ENCODE data around the gene APMAP. TPM values are rescaled to one million over a fixed set of nuclear protein-coding genes. Genes with fewer than 3 reads are reported as not detected.

APMAP gene
- total RNA-seq (2014; rRNA removed; shearing (Covaris generic)): 88.8 and 92.9 TPM in 2 replicates

GRCh38 chr20:24992487-24993205 is at the start of gene APMAP:
TSS of gene APMAP (minus strand) at chr20:24992751. CDS start at chr20:24992688, 63 bp downstream.

GRCh38 chr20:24948939-24949679 is 43.4 kb downstream of the APMAP start, which contains the start of gene CST7:
TSS of gene CST7 (plus strand) at chr20:24949269. CDS start at chr20:24949506, 237 bp downstream.

Small RNAs within 50 kb of the gene (small RNA-seq; reads per million reads assigned to genes)
- gene RNU6-1257P: not detected

Other genes with a start within 250 kb of the APMAP start
- not detected in 2 replicates for gene CST7, start 43.5 kb downstream of the APMAP start, total RNA-seq (2014; rRNA removed; shearing (Covaris generic))
- 2.9 and 3.3 TPM in 2 replicates for gene ACSS1, start 65.4 kb upstream of the APMAP start, total RNA-seq (2014; rRNA removed; shearing (Covaris generic))
- not detected in 2 replicates for gene VSX1, start 89.4 kb upstream of the APMAP start, total RNA-seq (2014; rRNA removed; shearing (Covaris generic))
- gene ENTPD6, start 203.0 kb upstream of the APMAP start, total RNA-seq (2014; rRNA removed; shearing (Covaris generic)): 66.1 and 80.9 TPM in 2 replicates

Data from A375 (cell line).